ENCODE results near the gene IFT52.
A peak's percentile ranks its signal among the peaks of the same experiment; 100 is the strongest.

IFT52 gene, protein sequence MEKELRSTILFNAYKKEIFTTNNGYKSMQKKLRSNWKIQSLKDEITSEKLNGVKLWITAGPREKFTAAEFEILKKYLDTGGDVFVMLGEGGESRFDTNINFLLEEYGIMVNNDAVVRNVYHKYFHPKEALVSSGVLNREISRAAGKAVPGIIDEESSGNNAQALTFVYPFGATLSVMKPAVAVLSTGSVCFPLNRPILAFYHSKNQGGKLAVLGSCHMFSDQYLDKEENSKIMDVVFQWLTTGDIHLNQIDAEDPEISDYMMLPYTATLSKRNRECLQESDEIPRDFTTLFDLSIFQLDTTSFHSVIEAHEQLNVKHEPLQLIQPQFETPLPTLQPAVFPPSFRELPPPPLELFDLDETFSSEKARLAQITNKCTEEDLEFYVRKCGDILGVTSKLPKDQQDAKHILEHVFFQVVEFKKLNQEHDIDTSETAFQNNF
- 13.8 to 16.5 (median 14.6) reads per million in 4 donors for total RNA-seq

DNA sequence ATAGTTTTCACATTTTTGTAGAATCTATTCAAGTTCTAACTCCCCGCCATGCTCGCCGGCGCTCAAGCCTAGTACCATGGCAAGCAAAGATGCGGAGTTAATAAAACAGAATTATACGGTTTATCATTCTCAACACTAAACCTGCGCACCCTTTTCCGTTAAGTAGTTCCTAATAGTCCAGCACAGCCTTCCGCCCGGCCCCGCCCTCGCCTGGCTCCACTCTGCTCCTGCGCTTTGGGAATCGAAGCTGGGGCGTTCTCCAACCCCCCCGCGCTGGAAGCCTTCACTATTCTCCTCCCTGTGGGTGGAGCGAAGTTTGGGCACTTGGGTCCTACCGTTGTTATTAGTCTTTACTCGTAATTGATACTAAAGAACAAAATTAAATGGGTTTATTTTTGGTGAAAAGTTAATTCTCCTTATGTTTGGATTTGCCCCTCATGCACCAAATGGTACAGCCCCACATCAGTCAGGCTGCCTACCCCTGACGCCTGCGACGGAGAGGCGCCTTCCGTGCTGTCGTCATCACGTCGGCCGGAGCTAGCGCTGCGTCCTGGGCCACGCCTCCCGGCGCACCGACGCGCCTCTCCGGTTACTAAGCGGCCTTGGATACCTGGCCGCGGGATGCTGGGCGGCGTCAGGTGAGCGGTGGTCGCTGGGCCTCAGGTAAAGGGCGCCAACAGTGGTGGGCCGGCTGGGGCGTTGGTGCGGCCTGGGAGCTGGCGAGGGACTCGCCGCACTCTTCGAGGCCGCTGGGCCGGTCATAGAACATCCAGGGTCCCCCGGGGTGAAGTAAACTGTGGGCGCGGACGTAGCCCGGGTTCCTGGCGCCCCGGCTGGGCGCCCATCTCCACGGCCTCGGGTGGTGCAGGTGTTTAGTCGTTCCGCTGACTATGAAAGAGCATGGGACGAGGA is at the start of gene IFT52:
IFT52 (plus strand) TSS at position 546 of the 912 bp plus-strand sequence. CDS start 3,762 bp downstream, outside the sequence.
- peak; percentile 65 to 94 (median 81) for DNase-seq

- DNase-seq = no peak
Measured at GRCh38 chr20:43541214-43541613, 49.5 kb upstream of the IFT52 start.

GRCh38 chr20:43542161-43542560 is 48.6 kb upstream of the IFT52 start:
- no peak for DNase-seq

DNA sequence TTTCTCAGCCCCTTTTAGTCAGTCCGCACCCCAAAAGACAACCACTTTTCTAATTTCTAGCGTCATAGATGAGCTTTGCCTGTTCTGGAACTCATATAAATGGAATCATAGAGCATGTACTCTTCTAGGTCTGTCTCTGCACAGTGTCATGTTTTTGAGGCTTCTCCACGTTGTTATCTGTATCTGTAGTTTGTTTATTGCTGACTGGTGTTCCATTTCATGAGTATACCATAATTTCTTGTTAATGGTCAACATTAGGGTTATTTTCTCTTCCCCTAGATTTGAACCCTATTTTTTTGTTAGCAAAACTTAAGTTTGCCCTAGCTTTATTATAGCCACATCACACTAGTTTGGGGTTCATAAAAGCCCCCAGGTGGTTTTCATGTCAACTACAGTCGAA is 48.1 kb upstream of the IFT52 start:
- DNase-seq = no peak

DNA sequence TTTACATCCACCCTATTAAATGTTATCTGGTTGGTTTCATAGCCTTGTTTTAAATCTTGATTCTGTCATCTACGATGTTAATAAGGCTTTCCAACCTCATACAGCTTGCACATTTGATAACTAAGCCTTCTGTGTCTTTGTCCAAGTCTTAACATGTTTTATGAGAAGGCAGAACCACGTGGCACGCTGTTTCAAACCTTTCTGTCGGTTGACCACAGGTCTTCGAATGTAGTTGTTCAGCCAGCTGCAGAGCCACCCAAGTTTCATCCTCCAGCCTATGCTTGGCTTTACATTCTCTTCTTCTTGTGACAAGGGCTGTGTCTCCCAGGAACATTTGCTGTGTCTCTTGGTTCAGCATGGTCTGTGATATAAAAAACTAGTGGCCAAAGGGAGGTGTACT is 47.6 kb upstream of the IFT52 start:
- DNase-seq = no peak

GRCh38 chr20:43544501-43544900 is 46.2 kb upstream of the IFT52 start:
- no peak for DNase-seq

DNA sequence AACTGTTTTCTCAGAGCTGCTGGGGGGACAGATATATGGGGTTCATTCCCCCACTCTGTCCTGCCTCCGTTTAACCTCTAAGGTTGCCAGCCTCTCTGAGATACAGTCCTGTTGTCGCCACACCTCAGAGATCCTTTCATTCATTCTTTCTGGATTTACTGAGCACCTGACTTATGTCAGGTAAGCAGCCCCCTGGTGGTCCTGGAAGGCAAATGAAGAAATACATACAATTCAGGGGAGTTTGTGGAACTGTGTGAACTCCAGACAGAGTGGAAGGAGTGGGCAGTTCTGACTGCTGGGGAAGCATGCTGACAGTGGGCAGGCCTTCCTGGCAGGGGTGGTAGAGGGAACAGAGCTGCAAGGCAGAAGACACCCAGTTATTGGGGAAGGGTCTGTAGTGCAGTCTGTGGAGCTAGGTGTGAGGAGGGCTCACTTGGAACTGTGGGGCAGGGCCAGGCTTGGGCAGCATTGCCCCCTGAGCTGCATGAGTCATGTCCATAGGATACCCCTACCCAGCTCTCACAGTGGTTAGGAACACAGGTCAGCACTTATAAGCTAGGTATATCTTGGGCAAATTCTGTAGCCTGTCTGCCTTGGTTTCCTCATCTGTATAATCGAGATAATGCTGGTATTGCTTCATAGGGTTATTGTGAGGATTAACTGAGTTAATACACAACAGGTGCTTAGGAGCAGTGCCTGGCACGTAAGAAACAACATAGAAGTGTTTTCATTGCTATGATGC is 44.7 kb upstream of the IFT52 start:
- no peak for DNase-seq

DNA sequence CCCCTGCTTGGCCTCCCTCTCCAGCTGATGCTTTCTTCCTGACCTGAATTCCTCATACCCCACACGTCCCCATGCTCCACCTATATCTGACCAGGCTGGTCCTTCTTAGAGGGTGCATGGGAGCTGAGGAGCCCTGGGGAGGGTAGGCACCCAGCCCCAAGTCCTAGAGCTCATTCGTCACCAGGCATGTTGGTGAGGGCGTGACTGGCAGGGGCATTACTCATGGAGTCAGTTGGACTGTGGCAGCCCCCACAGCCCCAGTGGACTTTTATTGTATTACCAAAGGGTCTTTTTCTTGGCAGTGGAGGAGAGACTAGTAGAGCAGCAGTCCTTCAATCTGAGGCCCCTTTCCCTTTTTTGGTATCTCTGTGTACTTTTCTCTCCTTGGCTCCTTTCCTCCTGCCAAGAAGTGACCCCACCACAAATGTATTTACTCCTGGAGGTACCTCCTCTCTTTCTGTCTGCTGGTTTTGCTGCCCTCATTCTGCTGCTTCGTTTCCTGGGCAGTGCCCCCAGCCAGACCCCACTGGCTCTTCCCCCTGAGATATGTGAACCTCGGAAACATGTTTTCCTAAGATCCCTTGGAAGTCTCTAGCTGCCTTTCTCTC is 42.4 kb upstream of the IFT52 start:
- DNase-seq = no peak

- DNase-seq = no peak
Measured at GRCh38 chr20:43549416-43550065, 41.2 kb upstream of the IFT52 start.

- DNase-seq = no peak
Measured at GRCh38 chr20:43550456-43550855, 40.3 kb upstream of the IFT52 start.

GRCh38 chr20:43554369-43554768 is 36.4 kb upstream of the IFT52 start:
- DNase-seq = no peak

- DNase-seq = no peak
Measured at GRCh38 chr20:43558412-43559146, 32.2 kb upstream of the IFT52 start, which contains the start of gene SGK2. Gene SGK2 (plus strand): TSS chr20:43559027. CDS start chr20:43566496, 7,469 bp downstream.

- no peak for DNase-seq
Measured at GRCh38 chr20:43559147-43559987, 31.4 kb upstream of the IFT52 start.

DNA sequence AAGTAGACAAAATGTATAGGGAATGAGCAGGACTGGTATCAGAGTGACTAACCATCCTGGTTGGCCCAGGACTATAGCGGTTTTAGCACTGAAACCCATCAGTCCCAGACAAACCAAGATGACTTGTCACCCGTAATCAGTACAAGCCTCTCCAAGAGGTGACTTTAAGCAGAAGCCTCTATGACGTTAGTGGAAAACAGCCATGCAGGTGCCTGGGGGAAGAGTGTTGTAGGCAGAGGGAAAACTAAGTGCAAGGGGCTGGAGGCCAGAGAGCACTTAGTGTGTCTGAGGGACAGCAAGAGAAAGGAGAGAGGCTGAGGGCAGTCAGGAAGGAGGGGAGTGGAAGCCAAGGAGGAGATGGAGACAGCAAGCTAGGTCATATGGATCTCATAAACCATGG is 29.8 kb upstream of the IFT52 start:
- no peak for DNase-seq

DNA sequence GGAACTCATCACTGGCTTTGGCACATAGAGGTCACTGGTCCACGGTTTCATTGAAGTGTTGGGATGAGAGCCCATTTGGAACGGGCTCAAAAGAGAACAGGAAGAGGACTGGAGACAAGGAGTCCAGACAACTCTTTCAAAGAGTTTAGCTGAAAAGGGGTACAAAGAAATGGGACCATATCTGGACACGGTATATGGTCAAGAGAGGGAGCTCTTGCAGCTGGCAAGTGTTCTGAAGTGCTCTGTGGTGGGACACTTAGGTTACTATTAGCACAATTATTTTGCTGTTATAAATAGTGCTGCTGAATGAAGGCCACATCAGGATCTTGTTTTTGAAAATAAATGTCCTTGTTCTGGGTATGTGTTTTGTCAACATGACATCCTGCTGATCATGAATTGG is 27.3 kb upstream of the IFT52 start:
- DNase-seq = no peak

- DNase-seq = no peak
Measured at GRCh38 chr20:43563991-43564390, 26.7 kb upstream of the IFT52 start.

- DNase-seq = no peak
Measured at GRCh38 chr20:43564455-43564854, 26.3 kb upstream of the IFT52 start.

DNA sequence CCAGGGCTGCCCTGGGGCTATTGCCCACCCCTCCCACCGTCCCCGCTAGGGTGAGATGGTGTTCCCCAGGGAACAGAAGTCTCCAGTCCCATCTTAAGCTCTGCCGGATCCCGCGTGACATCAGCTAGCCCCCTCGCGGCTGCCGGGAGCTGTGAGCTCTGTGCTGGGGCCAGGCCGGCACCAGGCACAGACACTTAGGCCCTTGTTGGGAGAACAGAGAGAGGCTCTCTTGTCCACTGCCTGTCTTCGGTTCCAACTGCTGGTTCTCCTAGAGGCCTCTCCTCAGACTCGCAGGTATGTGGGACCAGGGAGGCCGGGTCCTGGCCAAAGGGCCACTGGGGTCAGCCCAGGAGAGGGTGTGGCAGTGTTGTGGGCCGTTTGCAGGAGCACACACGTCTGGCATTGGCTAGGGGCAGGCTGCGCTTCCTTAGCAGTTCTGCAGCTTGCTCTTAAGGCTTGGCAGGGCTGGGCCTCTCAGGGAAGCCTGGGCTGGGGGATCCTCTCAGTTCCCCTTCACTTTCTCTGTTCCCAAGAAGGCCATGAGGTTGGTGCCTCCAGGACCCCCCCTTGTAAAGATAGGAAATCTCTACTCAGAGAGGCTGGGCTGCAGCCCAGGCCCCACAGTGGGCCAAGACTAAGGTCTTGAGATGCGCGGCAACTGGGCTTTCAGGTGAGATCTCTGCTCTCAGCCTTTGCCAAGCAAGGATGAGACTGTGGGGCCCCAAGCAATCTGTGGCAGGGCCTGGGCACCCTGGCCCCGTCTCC is 25.6 kb upstream of the IFT52 start:
- DNase-seq = no peak

DNA sequence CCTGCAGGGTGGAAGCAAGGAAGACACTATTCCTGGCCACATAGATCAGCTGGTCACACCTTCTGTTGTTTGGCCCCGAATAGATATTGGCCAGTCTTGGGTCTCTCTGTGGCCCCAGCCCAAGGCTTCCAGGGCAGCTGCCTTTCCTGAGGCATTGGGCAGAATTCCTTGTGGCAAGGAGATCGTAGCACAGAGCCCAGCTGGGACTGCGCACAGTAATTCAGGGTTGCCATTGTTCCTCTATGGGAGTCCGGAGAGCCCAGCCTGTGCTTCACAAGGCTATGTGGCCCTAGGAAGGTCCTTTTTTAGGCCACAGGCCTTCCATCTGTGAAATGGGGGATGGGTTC is 25.0 kb upstream of the IFT52 start:
- DNase-seq = no peak

Data from T-helper 1 cell (primary cell).